ENCODE results near the gene SOD2.

DNA sequence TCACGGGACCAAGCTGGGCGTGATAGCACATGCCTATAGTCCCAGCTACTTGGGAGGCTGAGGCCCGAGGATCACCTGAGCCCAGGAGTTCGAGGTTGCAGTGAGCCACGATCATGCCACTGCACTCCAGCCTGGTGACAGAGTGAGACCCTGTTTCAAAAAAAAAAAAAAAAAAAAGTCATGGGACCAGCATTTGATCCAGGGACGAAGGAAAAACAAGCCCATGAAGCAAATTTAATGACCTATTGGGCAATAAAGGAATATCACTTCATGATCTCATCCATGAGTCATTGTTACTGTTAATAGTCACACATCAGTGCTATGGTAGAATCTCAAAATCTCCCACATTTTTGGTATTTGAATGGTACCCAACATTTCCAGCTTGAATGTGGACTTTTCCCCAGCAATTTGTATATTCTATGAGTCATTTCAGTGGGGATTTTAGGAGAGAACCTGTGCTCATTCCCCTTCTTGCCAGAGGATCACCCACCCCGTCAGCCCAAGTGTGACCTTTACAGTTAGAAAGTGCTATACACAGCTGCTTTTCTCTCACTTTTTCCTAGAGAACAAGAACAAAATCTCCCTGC lies 8.5 kb upstream of the SOD2 start:
- TF ChIP-seq, protein P1, sequence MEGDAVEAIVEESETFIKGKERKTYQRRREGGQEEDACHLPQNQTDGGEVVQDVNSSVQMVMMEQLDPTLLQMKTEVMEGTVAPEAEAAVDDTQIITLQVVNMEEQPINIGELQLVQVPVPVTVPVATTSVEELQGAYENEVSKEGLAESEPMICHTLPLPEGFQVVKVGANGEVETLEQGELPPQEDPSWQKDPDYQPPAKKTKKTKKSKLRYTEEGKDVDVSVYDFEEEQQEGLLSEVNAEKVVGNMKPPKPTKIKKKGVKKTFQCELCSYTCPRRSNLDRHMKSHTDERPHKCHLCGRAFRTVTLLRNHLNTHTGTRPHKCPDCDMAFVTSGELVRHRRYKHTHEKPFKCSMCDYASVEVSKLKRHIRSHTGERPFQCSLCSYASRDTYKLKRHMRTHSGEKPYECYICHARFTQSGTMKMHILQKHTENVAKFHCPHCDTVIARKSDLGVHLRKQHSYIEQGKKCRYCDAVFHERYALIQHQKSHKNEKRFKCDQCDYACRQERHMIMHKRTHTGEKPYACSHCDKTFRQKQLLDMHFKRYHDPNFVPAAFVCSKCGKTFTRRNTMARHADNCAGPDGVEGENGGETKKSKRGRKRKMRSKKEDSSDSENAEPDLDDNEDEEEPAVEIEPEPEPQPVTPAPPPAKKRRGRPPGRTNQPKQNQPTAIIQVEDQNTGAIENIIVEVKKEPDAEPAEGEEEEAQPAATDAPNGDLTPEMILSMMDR (IDR thresholded peaks at IDR 0.05), result no peak
- no peak for TF ChIP-seq ZFX (IDR thresholded peaks at IDR 0.05; ENCODE audit: borderline replicate concordance)

Measured in 22Rv1 (cell line).